GM12878 (cell line): ENCODE results near the gene NLRP6. TPM values are rescaled to one million over a fixed set of nuclear protein-coding genes. Genes with fewer than 3 reads are reported as not detected.

Experiments
- ATF7 ChIP-seq: fragments of 450-650 bp; IDR thresholded peaks from 2 replicates; pipeline ENCODE4 v1.6.1; 2016; ENCODE audit warnings: low read depth, mild to moderate bottlenecking
- CBFB ChIP-seq: IDR thresholded peaks from 2 replicates; pipeline ENCODE4 v1.6.1; 2016; ENCODE audit warnings: antibody characterized with exemption, low read depth
- EP300 ChIP-seq, 2 experiments: fragments of 150-350 bp in 1 of 2; IDR thresholded peaks; 2 replicates each; pipeline ENCODE4 v1.6.1; 2011 to 2012; ENCODE audit warnings: low read depth in 2 of 2, low read length in 2 of 2, borderline replicate concordance in 1 of 2, improper control_type of control experiment in 1 of 2, inconsistent platforms in 1 of 2; ENCODE audit not compliant: control insufficient read depth in 1 of 2
- HCFC1 ChIP-seq: fragments of 150-350 bp; IDR thresholded peaks from 2 replicates; pipeline ENCODE4 v1.6.1; 2014; ENCODE audit warnings: low read length
- KAT2A ChIP-seq: conservative IDR thresholded peaks from 2 replicates; pipeline ENCODE4 v1.6.1; 2011; ENCODE audit warnings: low read depth, low read length; ENCODE audit not compliant: control insufficient read depth
- MYC ChIP-seq: IDR thresholded peaks from 2 replicates; pipeline ENCODE4 v1.6.1; 2011; ENCODE audit warnings: mild to moderate bottlenecking, low read length, moderate library complexity, inconsistent platforms; ENCODE audit not compliant: insufficient read depth, insufficient replicate concordance, insufficient read length, severe bottlenecking
- NR2C2 ChIP-seq: IDR thresholded peaks from 2 replicates; pipeline ENCODE4 v1.6.1; 2011; ENCODE audit warnings: borderline replicate concordance, low read depth; ENCODE audit not compliant: control insufficient read depth, insufficient read length
- NRF1 ChIP-seq: conservative IDR thresholded peaks from 2 replicates; pipeline ENCODE4 v1.6.1; 2011; ENCODE audit warnings: mild to moderate bottlenecking, low read depth, low read length, improper control_type of control experiment
- PML ChIP-seq: IDR thresholded peaks from 2 replicates; pipeline ENCODE4 v1.6.1; 2012; ENCODE audit warnings: low read length, inconsistent platforms
- POLR2A ChIP-seq: IDR thresholded peaks from 2 replicates; pipeline ENCODE4 v1.6.1; 2011; ENCODE audit warnings: low read depth, mild to moderate bottlenecking, low read length
- RAD21 ChIP-seq: IDR thresholded peaks from 2 replicates; pipeline ENCODE4 v1.6.1; 2011; ENCODE audit warnings: mild to moderate bottlenecking, low read depth, low read length, moderate library complexity; ENCODE audit not compliant: insufficient read depth
- RBBP5 ChIP-seq: fragments of 200-600 bp; sonication (generic); conservative IDR thresholded peaks from 2 replicates; pipeline ENCODE4 v1.6.1; 2016
- SREBF1 ChIP-seq: IDR thresholded peaks from 2 replicates; pipeline ENCODE4 v1.6.1; 2012; ENCODE audit warnings: mild to moderate bottlenecking, low read length
- SREBF2 ChIP-seq: IDR thresholded peaks from 2 replicates; pipeline ENCODE4 v1.6.1; 2012; ENCODE audit warnings: mild to moderate bottlenecking, low read length
- SRF ChIP-seq, 2 experiments: IDR thresholded peaks; 2 replicates each; pipeline ENCODE4 v1.6.1; 2011; ENCODE audit warnings: low read depth in 2 of 2, low read length in 2 of 2, mild to moderate bottlenecking in 1 of 2, moderate library complexity in 1 of 2
- YY1 ChIP-seq: IDR thresholded peaks from 2 replicates; pipeline ENCODE4 v1.6.1; 2011; ENCODE audit warnings: low read depth, mild to moderate bottlenecking, low read length
- ZNF207 ChIP-seq: fragments of 450-650 bp; IDR thresholded peaks from 2 replicates; pipeline ENCODE4 v1.6.1; 2014; ENCODE audit warnings: antibody characterized with exemption, mild to moderate bottlenecking, borderline replicate concordance
- ZNF274 ChIP-seq: IDR thresholded peaks from one replicate; pipeline ENCODE4 v1.8.0; 2011; ENCODE audit not compliant: insufficient read length, insufficient read depth
- polyA plus RNA-seq, 11 experiments: library from polyadenylated mRNA; depleted of rRNA in 4 of 11; unstranded in 6 of 11; stranded (reverse) in 5 of 11; fragments of >200 nt; fragmentation: Nextera tagmentation in 4 of 11; fragmentation: Illumina TruSeq in 1 of 11; extraction: Ambion mirVana in 4 of 11; extraction: Trizol in 1 of 11; gene quantifications; 1 replicate in 1 of 11; 2 replicates in 10 of 11; pipeline versions ENCODE4 v1.2.1 to v1.2.3, GENCODE V29; 2011 to 2016; ENCODE audit warnings: inconsistent platforms in 2 of 11, missing spikeins in 2 of 11, low read depth in 1 of 11
- total RNA-seq, 4 experiments: library from RNA; depleted of rRNA in 3 of 4; stranded (reverse); fragments of >200 nt in 3 of 4; fragmentation: Illumina TruSeq in 1 of 4; extraction: Trizol in 1 of 4; gene quantifications; 2 replicates each; pipeline versions ENCODE4 v1.2.1 to v1.2.3, GENCODE V29; 2013 to 2021
- TF ChIP-seq, protein P1 (sequence below): fragments of 450-650 bp; IDR thresholded peaks from 2 replicates; pipeline ENCODE4 v1.6.1; 2017; ENCODE audit warnings: mild to moderate bottlenecking
- TF ChIP-seq, protein P2 (sequence below): fragments of 450-650 bp; IDR thresholded peaks from 2 replicates; pipeline ENCODE4 v1.6.1; 2016; ENCODE audit warnings: mild to moderate bottlenecking, moderate library complexity, borderline replicate concordance
- TF ChIP-seq, protein P3 (sequence below): IDR thresholded peaks from 2 replicates; pipeline ENCODE4 v1.6.1; 2011; ENCODE audit warnings: borderline replicate concordance, low read depth, mild to moderate bottlenecking, moderate library complexity, low read length; ENCODE audit not compliant: insufficient read depth, poor library complexity, severe bottlenecking
- TF ChIP-seq, protein P4 (sequence below): IDR thresholded peaks from 2 replicates; pipeline ENCODE4 v1.6.1; 2012; ENCODE audit warnings: low read depth, low read length, improper control_type of control experiment
- TF ChIP-seq, protein P5 (sequence below): IDR thresholded peaks from 2 replicates; pipeline ENCODE4 v1.6.1; 2012; ENCODE audit warnings: low read depth, low read length, improper control_type of control experiment

NLRP6 gene
- total and polyA plus RNA-seq, 10 of the 15 experiments (the other 5 are each of a cell fraction or from before 2014, with no cell fraction given), result 0.03 to 0.11 TPM; not detected in 8

DNA sequence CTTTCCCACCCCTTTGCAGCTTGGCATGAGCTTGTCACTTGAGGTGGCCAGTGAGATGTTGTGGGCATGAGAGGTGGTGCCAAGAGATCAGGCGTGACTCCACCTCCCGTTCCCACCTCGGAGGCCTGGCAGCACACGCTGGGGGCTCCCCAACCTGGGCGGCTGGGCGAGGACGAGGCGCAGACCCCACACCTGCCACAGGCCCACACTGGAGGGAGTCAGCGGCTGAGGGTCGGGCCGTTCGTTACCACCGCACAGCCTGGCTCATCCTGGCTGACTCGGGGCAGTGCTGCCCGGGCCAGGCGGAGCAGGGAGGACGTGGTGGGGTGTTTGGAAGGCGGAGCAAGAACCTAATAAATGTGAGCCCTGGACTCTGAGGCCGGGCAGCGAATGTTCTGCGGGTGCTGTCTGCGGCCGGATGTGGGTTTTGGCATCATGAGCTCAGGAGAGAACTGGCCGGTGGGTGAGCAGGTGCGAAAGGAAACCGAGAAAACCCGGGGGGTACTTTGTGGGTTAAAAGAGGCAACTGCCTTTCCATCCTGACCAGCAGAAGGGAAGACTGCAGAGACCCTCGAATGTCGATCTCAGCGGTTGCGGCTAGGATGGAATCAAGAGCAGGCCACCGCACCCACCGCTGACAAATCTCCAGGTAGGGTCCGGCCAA, 52.6 kb downstream of the NLRP6 start (continued):
- TF ChIP-seq ZNF207, result no peak
- TF ChIP-seq, protein P1, sequence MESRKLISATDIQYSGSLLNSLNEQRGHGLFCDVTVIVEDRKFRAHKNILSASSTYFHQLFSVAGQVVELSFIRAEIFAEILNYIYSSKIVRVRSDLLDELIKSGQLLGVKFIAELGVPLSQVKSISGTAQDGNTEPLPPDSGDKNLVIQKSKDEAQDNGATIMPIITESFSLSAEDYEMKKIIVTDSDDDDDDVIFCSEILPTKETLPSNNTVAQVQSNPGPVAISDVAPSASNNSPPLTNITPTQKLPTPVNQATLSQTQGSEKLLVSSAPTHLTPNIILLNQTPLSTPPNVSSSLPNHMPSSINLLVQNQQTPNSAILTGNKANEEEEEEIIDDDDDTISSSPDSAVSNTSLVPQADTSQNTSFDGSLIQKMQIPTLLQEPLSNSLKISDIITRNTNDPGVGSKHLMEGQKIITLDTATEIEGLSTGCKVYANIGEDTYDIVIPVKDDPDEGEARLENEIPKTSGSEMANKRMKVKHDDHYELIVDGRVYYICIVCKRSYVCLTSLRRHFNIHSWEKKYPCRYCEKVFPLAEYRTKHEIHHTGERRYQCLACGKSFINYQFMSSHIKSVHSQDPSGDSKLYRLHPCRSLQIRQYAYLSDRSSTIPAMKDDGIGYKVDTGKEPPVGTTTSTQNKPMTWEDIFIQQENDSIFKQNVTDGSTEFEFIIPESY, result no peak
- TF ChIP-seq SREBF1, result no peak
- TF ChIP-seq, protein P2, sequence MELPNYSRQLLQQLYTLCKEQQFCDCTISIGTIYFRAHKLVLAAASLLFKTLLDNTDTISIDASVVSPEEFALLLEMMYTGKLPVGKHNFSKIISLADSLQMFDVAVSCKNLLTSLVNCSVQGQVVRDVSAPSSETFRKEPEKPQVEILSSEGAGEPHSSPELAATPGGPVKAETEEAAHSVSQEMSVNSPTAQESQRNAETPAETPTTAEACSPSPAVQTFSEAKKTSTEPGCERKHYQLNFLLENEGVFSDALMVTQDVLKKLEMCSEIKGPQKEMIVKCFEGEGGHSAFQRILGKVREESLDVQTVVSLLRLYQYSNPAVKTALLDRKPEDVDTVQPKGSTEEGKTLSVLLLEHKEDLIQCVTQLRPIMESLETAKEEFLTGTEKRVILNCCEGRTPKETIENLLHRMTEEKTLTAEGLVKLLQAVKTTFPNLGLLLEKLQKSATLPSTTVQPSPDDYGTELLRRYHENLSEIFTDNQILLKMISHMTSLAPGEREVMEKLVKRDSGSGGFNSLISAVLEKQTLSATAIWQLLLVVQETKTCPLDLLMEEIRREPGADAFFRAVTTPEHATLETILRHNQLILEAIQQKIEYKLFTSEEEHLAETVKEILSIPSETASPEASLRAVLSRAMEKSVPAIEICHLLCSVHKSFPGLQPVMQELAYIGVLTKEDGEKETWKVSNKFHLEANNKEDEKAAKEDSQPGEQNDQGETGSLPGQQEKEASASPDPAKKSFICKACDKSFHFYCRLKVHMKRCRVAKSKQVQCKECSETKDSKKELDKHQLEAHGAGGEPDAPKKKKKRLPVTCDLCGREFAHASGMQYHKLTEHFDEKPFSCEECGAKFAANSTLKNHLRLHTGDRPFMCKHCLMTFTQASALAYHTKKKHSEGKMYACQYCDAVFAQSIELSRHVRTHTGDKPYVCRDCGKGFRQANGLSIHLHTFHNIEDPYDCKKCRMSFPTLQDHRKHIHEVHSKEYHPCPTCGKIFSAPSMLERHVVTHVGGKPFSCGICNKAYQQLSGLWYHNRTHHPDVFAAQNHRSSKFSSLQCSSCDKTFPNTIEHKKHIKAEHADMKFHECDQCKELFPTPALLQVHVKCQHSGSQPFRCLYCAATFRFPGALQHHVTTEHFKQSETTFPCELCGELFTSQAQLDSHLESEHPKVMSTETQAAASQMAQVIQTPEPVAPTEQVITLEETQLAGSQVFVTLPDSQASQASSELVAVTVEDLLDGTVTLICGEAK, result no peak
- TF ChIP-seq NR2C2, result no peak
- TF ChIP-seq KAT2A, result no peak
- TF ChIP-seq, protein P3, sequence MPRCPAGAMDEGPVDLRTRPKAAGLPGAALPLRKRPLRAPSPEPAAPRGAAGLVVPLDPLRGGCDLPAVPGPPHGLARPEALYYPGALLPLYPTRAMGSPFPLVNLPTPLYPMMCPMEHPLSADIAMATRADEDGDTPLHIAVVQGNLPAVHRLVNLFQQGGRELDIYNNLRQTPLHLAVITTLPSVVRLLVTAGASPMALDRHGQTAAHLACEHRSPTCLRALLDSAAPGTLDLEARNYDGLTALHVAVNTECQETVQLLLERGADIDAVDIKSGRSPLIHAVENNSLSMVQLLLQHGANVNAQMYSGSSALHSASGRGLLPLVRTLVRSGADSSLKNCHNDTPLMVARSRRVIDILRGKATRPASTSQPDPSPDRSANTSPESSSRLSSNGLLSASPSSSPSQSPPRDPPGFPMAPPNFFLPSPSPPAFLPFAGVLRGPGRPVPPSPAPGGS, result no peak
- no peak for TF ChIP-seq MYC
- no peak for TF ChIP-seq RAD21
- TF ChIP-seq PML, result no peak
- no peak for TF ChIP-seq SRF (IDR thresholded peaks at IDR 0.05; ENCODE audit: low read depth in 2 of 2, low read length in 2 of 2)
- TF ChIP-seq EP300 (IDR thresholded peaks at IDR 0.05; ENCODE audit: borderline replicate concordance in 1 of 2, control insufficient read depth in 1 of 2, low read depth in 2 of 2, low read length in 2 of 2), result peak; percentile 80; a peak in 3 of 4 replicates
- TF ChIP-seq ATF7, result peak; percentile 75
- TF ChIP-seq HCFC1, result no peak
- TF ChIP-seq, protein P4, sequence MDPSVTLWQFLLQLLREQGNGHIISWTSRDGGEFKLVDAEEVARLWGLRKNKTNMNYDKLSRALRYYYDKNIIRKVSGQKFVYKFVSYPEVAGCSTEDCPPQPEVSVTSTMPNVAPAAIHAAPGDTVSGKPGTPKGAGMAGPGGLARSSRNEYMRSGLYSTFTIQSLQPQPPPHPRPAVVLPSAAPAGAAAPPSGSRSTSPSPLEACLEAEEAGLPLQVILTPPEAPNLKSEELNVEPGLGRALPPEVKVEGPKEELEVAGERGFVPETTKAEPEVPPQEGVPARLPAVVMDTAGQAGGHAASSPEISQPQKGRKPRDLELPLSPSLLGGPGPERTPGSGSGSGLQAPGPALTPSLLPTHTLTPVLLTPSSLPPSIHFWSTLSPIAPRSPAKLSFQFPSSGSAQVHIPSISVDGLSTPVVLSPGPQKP, result no peak
- no peak; the same call in 1 of the 2 replicates for TF ChIP-seq POLR2A
- no peak for TF ChIP-seq NRF1
- TF ChIP-seq, protein P5, sequence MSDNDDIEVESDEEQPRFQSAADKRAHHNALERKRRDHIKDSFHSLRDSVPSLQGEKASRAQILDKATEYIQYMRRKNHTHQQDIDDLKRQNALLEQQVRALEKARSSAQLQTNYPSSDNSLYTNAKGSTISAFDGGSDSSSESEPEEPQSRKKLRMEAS, result peak; percentile 5
- peak; percentile 85 for TF ChIP-seq CBFB
- TF ChIP-seq YY1, result no peak
- TF ChIP-seq RBBP5, result no peak
- no peak for TF ChIP-seq ZNF274
- TF ChIP-seq SREBF2, result no peak
